Mesothelial cell of epicardium (in vitro differentiated cells): ENCODE measurements around the gene PRDM15. TPM values are rescaled to one million over a fixed set of nuclear protein-coding genes. Genes with fewer than 3 reads are reported as not detected.

Experiments used
- DNase-seq, 2 experiments: peaks; one replicate each; pipeline ENCODE4 v3.0.0; 2021; ENCODE audit warnings: low spot score in 2 of 2; ENCODE audit not compliant: unreplicated experiment in 2 of 2
- H3K27ac Mint-ChIP-seq: 2 replicates; pipeline ENCODE4 v1.8.0; 2021; ENCODE audit warnings: mixed read lengths
- H3K27me3 Mint-ChIP-seq: 2 replicates; pipeline ENCODE4 v1.8.0; 2021; ENCODE audit warnings: low read depth, mixed read lengths
- H3K36me3 Mint-ChIP-seq: 2 replicates; pipeline ENCODE4 v1.8.0; 2021; ENCODE audit warnings: mixed read lengths
- H3K4me1 Mint-ChIP-seq: 2 replicates; pipeline ENCODE4 v1.8.0; 2021; ENCODE audit warnings: mixed read lengths
- H3K4me3 Mint-ChIP-seq: 2 replicates; pipeline ENCODE4 v1.8.0; 2021; ENCODE audit warnings: mild to moderate bottlenecking, moderate library complexity, mixed read lengths
- H3K9me3 Mint-ChIP-seq: 2 replicates; pipeline ENCODE4 v1.8.0; 2021; ENCODE audit warnings: mixed read lengths
- CTCF ChIP-seq: fragments of 200-600 bp; sonication (generic); IDR thresholded peaks from one replicate; pipeline ENCODE4 v1.5.0; 2021; ENCODE audit warnings: antibody characterized with exemption; ENCODE audit not compliant: unreplicated experiment
- total RNA-seq: library from RNA; stranded (reverse); gene quantifications from 3 replicates; pipeline ENCODE4 v1.2.1, GENCODE V29; 2021

Gene PRDM15
- total RNA-seq, 1 donor from 2014 or later: 12.0 TPM

DNA sequence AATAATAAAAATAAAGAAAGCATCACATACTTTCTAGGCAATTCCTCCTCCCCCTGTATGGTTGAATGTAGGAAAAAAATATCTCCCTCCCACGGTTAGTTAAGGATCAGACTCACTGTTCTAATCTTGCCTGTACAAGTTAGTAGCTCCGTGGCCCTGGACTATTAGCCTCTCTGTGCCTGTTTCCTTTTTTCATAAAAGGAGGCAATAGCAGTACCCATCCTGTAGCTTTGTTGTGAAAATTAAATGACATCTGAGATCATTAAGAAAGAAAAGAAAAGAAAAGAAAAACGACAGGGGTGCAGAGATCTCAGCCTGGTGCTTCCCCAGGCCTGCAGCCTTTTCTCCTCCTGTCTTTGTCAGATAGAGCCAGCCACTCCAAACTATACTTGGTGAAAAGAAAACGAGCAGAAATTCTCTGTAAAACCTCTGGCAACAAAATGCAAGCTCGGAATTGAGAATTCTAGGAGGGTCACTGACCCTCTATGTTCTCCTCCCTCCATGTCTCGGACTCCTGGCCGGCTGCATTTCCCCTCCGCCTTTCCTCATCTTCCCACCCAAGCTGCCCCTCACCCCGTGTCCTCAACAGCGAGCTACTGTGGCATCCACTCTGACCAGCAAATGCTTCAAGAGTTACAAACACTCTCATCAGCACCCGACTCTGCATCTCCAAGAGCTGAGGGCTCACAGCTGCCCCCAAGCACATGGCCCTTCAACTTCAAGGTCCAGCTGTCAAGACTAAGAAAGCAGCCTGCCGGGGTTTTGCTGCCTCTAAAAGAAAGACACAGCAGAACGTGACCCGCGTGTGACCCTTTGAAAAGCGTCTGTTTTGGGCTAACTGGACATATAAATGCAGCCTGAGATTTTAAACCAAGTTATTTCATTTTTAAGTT, 125.9 kb downstream of the PRDM15 start:
- H3K4me3 Mint-ChIP-seq: no peak overlapping the region
- no peaks in the 10 kb centered on the region for H3K27me3 Mint-ChIP-seq
- DNase-seq: no peak
- no peak for TF ChIP-seq CTCF
- peaks cover 15% of the 10 kb centered on the region for H3K36me3 Mint-ChIP-seq
- peak overlapping the region; percentile 31 for H3K27ac Mint-ChIP-seq
- H3K4me1 Mint-ChIP-seq: peaks cover 32% of the 10 kb centered on the region
- H3K9me3 Mint-ChIP-seq: no peaks in the 10 kb centered on the region

- Mint-ChIP-seq H3K4me1 (peaks cover 32% of the 10 kb centered on the region), H3K27me3 (no peaks in the 10 kb centered on the region), H3K36me3 (peaks cover 22% of the 10 kb centered on the region), H3K4me3 (no peak overlapping the region), H3K27ac (peak overlapping the region; percentile 90), H3K9me3 (no peaks in the 10 kb centered on the region)
- no peak for DNase-seq
- no peak for TF ChIP-seq CTCF
Observed at GRCh38 chr21:41752231-41752681, 126.9 kb downstream of the PRDM15 start.

DNA sequence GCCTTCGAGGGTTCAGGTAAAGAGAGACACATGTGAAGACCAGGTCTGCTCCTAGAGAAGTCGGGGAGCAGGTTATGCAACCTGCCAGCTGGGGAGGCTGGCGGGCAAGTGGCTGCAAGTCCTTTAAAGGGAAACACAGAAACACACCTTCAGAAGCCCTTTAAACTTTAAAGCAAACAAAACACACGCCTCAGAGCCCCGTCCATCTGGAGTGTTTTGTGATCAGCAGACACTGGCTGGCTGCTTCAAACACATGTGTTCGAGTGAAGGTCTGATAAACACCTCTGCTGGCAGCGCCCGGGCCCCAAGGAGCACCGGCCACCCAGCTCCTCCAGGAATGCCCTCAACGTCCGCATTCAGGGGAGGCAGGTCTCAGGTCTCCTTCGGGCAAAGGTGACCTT, 127.5 kb downstream of the PRDM15 start:
- no peaks in the 10 kb centered on the region for H3K27me3 Mint-ChIP-seq
- peak overlapping the region; percentile 30 for H3K4me3 Mint-ChIP-seq
- H3K9me3 Mint-ChIP-seq: no peaks in the 10 kb centered on the region
- H3K27ac Mint-ChIP-seq: peak overlapping the region; percentile 90
- no peak for TF ChIP-seq CTCF
- DNase-seq: peak in 1 of 2 experiments; percentile 56
- peaks cover 32% of the 10 kb centered on the region for H3K4me1 Mint-ChIP-seq
- peaks cover 26% of the 10 kb centered on the region for H3K36me3 Mint-ChIP-seq

DNA sequence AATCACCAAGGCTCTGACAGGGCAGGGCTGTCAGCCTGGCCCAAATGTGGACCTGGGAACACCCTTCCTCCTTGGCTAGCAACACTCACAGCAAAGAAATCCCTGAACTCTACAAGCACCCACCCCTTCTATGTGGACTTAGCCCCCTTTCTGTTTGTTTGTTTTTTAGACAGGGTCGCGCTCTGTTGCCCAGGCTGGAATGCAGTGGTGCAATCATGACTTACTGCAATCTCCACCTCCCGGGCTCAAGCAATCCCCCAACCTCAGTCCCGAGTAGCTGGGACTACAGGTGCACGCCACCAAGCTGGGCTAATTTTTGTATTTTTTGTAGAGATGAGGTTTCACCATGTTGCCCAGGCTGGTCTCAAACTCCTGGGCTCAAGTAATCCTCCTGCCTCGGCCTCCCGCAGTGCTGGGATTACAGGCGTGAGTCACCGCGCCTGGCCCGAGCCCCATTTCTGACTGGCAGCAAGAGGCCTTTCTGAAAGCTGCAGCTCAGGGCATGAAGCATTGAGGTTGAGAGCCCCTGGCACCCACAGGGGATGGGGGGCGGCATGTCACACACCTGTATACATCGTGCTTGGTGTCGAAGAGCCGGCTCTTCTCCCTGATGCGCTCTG, 128.5 kb downstream of the PRDM15 start:
- no peak overlapping the region for H3K4me3 Mint-ChIP-seq
- peak overlapping the region; percentile 90 for H3K27ac Mint-ChIP-seq
- no peak for TF ChIP-seq CTCF
- peaks cover 32% of the 10 kb centered on the region for H3K4me1 Mint-ChIP-seq
- DNase-seq: no peak
- H3K9me3 Mint-ChIP-seq: no peaks in the 10 kb centered on the region
- H3K27me3 Mint-ChIP-seq: no peaks in the 10 kb centered on the region
- H3K36me3 Mint-ChIP-seq: peaks cover 26% of the 10 kb centered on the region

DNA sequence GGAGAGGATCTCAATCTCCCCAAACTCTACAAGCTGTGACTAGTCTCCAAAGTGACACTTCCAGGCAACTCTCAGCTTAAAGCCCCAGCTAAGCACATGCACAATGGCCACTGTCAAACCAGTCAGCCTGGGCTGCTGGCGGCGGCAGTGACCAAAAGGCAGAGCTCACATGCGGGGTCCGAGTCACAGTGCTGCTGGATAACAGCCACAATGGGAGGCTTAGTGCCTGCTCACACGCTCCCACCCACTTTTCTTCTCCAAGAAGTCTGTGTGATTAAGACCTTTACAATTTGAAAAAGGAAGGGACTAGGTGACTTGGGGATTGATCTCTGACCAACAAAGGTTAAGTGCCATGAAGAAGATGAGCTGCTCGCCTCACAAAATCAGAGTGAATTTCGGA, 129.1 kb downstream of the PRDM15 start:
- peaks cover 21% of the 10 kb centered on the region for H3K36me3 Mint-ChIP-seq
- DNase-seq: no peak
- H3K4me1 Mint-ChIP-seq: peaks cover 32% of the 10 kb centered on the region
- no peak for TF ChIP-seq CTCF
- H3K4me3 Mint-ChIP-seq: no peak overlapping the region
- H3K27ac Mint-ChIP-seq: no peak overlapping the region
- H3K9me3 Mint-ChIP-seq: no peaks in the 10 kb centered on the region
- H3K27me3 Mint-ChIP-seq: no peaks in the 10 kb centered on the region
